HG02623 (cell line): ENCODE measurements around the gene DCAF15.

Source experiments
- ATAC-seq: cut with Tn5 transposase; IDR thresholded peaks from one replicate; pipeline ENCODE4 v1.9.1; 2021; ENCODE audit warnings: moderate library complexity; ENCODE audit not compliant: unreplicated experiment

The DCAF15 gene

DNA sequence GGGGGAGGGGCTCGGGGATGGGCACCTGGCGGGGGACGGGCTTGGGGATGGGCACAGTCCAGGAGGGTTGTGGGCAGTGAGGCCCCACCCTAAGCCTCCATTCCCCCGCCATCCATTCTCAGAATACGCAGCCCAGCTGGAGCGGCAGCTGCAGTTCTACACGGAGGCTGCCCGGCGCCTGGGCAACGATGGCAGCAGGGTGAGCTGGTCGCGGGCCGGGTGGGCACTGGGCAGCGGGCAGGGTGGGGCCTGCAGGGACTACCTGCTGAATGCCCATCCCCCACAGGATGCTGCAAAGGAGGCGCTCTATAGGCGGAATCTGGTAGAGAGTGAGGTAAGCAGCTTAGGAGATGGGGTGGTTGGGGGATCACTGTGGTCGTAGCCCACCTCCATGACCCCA, 22.4 kb upstream of the DCAF15 start:
- ATAC-seq, result no peak

GRCh38 chr19:13930402-13930801, 21.9 kb upstream of the DCAF15 start:
- no peak for ATAC-seq

GRCh38 chr19:13931391-13932148, 20.7 kb upstream of the DCAF15 start:
- no peak for ATAC-seq

DNA sequence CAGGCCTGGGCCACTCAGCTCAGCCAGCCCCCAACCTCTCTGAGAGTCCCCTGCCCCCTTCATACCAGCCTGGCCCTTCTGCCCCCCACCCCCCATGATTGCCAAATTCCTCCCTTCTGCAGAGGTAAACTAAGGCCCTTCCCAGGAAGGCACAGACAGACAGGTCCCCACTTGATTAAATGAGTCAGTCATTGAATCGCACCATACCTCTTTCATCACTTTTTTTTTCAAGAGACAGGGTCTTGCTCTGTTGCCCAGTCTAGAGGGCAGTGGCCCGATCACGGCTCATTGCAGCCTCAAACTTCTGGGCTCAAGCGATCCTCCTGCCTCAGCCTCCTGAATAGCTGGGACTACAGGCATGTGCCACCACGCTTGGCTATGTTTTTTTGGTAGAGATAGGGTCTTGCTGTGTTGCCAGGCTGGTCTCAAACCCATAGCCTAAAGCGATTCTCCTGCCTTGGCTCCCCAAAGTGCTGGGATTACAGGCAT, 20.1 kb upstream of the DCAF15 start:
- no peak for ATAC-seq

- ATAC-seq, result no peak
Observed at GRCh38 chr19:13932911-13933393, 19.4 kb upstream of the DCAF15 start.

- ATAC-seq, result no peak
Observed at GRCh38 chr19:13934785-13935109, 17.6 kb upstream of the DCAF15 start.

- no peak for ATAC-seq
Observed at GRCh38 chr19:13935765-13936510, 16.4 kb upstream of the DCAF15 start.

DNA sequence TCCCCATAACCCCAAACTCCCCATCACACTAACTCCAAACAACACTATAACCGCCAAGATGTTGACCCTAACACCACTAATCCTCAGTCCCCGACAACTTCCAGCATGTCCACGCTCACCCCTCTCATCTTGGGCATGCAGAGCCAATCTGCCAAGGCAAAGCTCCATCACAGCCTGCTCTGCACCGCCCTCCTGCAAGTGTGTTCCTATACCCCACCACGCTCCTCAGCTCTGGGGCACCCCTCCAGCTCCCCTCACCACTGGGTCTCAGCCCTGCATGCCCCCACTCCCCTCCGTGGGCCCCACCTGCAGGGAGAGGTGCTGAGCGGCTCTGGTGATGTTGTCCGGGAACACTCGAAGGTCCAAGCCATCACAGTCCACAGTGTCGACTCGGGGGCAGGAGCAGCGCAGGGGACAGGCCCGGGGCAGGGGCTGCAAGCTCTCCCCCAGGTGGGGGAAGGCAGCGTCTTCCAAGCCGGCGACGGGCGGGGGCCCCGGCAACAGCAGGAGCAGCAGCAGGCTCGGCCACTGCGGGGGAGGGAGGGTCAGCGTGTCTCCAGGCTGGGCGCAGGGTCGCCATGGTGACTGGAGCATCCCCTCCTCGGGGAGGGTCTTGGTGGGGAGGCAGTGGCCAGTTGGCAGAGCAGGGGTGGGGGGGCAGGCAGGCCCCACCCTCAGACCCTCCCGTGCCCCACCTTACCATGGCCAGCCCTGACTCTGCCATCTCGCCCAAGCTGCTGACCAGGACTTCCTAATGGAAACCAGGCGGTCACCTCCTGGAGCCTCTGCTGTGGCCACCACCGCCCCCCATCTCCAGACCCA, 14.6 kb upstream of the DCAF15 start:
- ATAC-seq, result no peak

DNA sequence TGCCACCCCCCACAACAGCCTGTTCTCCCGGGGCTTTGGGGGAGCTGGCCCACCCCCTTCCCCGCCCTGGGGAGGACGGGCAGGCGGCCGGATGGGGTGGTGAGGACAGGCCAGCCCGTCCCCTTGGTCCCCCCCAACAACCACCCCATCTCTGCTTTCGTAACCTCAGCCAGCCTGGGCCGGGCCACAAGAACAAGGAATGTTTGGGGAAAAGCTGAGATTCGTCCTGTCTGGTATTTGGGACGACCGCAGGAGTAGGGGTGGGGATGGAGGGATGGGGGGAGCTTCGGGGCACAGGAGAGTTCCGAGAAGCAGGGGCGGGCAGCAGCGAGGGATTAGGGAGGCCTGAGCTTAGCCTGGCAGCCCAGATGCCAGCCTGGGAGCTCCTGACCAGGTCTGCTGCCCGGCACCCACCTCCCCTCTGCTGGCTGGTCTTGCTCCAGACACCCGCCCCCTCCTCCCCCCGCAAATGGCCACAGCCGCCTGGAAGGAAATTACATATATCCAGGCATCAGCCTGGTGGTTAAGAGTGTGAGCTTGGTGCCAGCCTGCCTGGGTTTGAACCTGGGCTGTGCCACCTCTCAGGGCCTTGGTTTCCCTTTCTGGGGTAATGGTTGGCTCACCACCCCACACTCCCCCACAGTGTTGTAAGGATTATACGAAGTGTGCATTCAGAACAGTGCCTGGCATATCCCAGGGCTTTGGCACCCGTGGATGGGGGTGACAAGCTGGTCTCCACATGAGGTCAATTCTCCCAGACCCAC, 13.8 kb upstream of the DCAF15 start, which contains the start of gene PODNL1:
TSS of gene PODNL1 (minus strand) at position 117 of the 764 bp plus-strand sequence. CDS start 236 bp downstream, outside the sequence.
- no peak for ATAC-seq

DNA sequence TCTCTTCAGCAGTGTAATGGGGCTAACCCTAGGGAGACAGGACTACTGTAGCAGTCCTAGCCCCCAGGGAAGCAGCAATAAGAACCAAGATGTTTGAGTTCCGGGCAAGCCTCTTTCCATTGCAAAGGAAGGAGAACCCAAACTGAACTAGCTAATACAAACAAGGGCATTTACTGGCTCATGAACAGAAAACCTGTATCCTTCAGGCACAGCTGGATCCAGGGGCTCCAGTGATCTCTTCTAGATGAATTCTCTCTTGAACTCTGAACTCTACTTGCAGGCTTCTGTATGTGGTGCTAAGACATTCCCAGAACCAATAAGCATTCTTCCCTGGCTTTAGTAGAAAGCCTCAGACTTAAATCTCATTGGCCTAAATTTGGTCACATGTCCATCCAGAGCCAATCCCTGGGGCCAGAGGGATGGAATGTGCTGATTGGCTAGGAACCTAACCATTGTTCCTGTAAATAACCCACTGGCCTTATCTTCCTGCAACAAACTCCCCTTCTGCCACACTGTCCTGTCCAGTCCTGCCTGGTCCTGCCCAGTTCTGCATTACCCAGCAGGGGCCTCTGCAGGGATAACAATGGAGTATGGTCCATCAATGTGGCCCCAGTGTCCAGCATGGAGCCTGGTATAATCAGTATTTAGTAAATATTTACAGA, 10.2 kb upstream of the DCAF15 start:
- no peak for ATAC-seq

- ATAC-seq, result no peak
Observed at GRCh38 chr19:13946414-13946813, 5.9 kb upstream of the DCAF15 start.

DNA sequence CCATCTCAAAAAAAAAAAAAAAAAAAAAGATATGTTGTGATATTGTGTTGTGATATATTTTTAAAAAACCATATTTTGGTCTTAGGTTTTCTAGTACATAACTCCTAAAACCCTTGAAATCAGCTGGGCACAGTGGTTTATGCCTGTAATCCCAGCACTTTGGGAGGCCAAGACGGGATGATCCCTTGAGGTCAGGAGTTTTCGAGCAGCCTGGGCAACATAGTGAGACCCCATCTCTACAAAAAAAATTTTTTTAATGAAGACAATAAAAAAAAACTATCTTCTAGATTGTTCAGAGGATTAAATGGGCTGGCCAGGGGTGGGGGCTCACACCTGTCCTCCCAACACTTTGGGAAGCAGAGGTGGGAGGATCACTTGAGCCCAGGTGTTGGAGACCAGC, 1.3 kb upstream of the DCAF15 start:
- no peak for ATAC-seq

DNA sequence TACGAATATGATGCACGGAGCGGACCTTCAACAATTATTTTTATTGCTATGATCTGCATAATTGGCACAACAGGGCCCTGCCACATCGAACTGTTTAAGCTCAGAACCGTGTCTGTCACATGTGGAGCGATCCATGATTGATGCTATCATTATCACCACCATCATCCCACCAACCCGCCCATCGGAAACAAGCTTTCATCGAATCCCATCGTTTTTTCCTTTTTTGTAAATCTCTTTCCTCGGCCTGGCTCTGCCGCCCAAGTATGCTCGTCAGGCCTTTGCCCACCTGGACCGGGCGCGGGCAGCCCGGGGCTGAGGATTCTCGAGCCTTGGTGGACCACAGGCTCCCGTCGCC, 533 bp upstream of the DCAF15 start:
- no peak for ATAC-seq

DNA sequence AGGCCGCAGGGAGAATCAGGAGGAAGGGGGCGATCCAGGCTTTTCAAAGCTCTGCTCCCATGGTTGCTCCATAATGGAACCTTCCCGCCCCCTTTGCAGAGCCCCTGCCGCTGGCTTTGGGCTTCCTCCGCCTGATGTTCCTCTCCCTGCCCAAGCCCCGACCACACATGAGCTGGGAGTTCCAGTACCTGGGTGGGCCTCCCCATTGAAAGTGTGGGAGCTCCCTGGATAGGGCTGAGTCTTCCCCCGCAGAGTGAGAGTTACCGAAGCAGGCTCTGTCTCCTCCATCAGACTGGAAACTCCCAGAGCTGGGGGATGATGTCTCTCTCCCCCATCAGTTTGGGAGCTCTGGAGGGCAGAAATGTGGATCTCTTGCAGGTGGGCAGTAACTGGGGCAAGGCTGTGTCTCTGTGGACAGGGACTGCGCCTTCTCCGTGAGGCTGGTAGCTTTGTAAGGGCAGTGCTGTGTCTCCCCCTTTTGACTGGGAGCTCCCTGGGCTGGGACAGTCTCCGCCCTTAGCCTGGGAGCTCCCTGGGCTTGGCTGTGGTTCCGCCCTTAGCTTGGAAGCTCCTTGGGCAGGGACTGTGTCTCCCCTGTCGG, 722 bp downstream of the DCAF15 start:
- no peak for ATAC-seq

DNA sequence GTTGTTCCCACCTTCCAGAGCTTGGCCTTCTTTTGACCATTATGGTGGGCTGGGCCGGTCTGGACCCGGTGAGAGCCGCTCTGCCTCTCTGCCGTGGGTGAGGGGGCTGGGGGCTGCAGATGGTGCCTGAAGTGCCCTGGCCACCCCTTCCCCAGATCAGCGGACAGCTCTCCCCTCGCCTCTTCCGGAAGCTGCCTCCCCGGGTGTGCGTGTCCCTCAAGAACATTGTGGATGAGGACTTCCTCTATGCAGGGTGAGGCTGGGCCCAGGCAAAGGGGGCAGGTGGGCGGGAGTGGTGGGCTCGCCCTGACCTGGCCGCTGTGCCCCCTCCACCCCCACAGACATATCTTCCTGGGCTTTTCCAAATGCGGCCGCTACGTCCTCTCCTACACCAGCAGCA, 1.9 kb downstream of the DCAF15 start:
- ATAC-seq, result no peak

- no peak for ATAC-seq
Observed at GRCh38 chr19:13955662-13956364, 3.5 kb downstream of the DCAF15 start.

DNA sequence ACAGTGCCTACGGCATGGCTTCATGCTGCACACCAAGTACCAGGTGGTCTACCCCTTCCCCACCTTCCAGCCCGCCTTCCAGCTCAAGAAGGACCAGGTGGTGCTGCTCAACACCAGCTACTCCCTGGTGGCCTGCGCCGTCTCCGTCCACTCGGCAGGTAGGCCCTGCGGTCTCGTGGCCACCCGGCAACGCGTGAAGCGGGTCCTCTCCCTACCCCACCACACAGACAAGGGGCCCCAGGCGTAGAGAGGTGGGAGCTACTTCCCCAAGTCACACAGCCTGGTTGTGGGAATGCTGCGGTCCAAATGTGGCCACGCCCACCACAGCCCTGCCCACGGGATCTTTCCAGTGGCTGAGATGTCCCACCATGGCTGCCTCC, 4.0 kb downstream of the DCAF15 start:
- ATAC-seq, result no peak

- no peak for ATAC-seq
Observed at GRCh38 chr19:13957051-13957450, 4.7 kb downstream of the DCAF15 start.

DNA sequence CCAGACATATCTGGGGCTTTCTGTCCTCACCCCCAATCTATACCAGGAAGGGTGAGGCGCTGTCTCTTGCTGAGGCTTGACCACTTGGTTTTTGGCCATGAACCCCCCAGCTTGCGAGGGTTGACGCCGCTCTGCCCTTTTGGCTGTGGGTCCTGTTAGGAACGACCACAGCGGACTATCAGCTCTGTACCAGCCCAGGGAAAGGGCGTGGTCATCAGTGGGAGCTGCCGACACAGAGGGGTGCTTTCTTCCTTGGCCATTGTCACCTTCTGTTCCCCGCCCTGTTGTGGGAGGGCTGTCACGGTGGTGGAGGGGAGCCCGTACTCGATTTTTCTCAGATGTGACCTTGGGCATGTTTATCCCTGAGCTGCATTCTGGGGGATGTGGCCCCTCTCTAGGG, 5.7 kb downstream of the DCAF15 start:
- ATAC-seq, result no peak
